Loucy (cell line): Measurements from ENCODE around the gene CRIP2.

Experiments used
- EZH2phosphoT487 ChIP-seq: fragments of 200-600 bp; IDR thresholded peaks from 2 replicates; pipeline ENCODE4 v1.6.1; 2018; ENCODE audit warnings: antibody characterized with exemption, mild to moderate bottlenecking, moderate library complexity, borderline replicate concordance
- TF ChIP-seq, protein P1 (sequence below): fragments of 200-600 bp; sonication (generic); conservative IDR thresholded peaks from 2 replicates; pipeline ENCODE4 v1.5.1; 2014; ENCODE audit warnings: mild to moderate bottlenecking, antibody characterized with exemption, low read length

DNA sequence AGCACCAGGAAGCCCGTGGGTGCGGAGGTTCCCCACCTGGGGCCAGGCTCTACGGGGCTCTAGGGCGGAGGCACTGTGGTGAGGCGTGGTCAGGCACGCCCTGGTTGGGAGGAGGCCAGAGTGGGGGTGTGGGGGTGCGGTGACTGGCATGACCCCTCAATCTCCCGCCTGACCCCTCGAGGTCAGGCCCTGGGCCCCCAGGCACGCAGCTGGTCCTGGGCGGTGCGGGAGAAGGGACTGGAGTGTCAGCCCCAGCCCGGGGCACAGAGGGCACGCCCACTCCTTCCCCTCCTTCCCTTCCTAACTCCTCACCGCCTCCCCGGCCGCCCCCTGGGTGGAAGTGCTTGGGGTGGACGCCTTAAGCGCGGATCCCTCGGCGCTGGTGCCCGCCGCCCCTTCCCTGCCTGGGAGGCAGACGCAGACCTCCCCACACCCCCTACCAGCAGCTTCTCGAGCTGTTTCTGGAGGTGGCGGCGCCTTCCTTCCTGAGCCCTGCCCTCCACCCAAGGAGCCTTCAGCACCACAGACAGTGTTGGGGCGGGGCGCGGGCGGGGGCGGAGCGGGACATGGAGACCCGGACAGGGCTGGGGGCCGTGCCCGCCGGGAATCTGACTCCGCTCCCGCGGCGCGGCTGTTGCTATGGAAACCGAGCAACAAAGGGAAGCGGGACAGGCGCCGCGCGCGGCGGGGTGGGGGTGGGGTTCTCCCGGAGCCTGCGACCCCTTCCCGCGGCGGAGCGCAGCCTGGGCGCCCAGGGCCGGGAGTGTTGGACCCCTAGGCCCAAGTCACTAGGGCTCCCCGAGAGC lies 741 bp upstream of the CRIP2 start:
- TF ChIP-seq, protein P1, sequence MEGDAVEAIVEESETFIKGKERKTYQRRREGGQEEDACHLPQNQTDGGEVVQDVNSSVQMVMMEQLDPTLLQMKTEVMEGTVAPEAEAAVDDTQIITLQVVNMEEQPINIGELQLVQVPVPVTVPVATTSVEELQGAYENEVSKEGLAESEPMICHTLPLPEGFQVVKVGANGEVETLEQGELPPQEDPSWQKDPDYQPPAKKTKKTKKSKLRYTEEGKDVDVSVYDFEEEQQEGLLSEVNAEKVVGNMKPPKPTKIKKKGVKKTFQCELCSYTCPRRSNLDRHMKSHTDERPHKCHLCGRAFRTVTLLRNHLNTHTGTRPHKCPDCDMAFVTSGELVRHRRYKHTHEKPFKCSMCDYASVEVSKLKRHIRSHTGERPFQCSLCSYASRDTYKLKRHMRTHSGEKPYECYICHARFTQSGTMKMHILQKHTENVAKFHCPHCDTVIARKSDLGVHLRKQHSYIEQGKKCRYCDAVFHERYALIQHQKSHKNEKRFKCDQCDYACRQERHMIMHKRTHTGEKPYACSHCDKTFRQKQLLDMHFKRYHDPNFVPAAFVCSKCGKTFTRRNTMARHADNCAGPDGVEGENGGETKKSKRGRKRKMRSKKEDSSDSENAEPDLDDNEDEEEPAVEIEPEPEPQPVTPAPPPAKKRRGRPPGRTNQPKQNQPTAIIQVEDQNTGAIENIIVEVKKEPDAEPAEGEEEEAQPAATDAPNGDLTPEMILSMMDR, result no peak
- no peak for TF ChIP-seq EZH2phosphoT487
